GM12878 (cell line): ENCODE measurements around the gene MTAP. TPM values are rescaled to one million over a fixed set of nuclear protein-coding genes. Genes with fewer than 3 reads are reported as not detected.

Experiments used
- ATAC-seq: fragments of 200-7000 bp; cut with Tn5 transposase; 3 replicates; pipeline ENCODE4 v1.9.1; 2020; ENCODE audit warnings: mild to moderate bottlenecking, moderate library complexity
- BruUV-seq: library from RNA; stranded (reverse); fragments of 400-500 nt; replicated peaks from 2 replicates; lab custom pipeline; 2021; lab: Mats Ljungman, UMichigan
- CTCF ChIA-PET: fragments of 300-600 bp; sonication (Branson Sonifier 250); formaldehyde crosslinking; extraction: SDS; loops from one replicate; lab custom pipeline; 2021; ENCODE audit warnings: inconsistent platforms; lab: Yijun Ruan, JAX
- POLR2A ChIA-PET: fragments of 350-600 bp; formaldehyde crosslinking; extraction: SDS; loops from one replicate; lab custom pipeline; 2021; ENCODE audit warnings: inconsistent platforms; lab: Charles Lee
- RAD21 ChIA-PET: fragments of 300-600 bp; sonication (Branson Sonifier 250); formaldehyde crosslinking; loops from one replicate; lab custom pipeline; 2023; ENCODE audit warnings: antibody characterized with exemption; ENCODE audit not compliant: unreplicated experiment; lab: Charles Lee
- SMC1A ChIA-PET: fragments of 300-600 bp; sonication (Branson Sonifier 250); formaldehyde crosslinking; loops from one replicate; lab custom pipeline; 2023; ENCODE audit not compliant: unreplicated experiment, uncharacterized antibody; lab: Charles Lee
- DNase-seq: peaks from one replicate; pipeline ENCODE4 v3.0.0-alpha.2; 2011; ENCODE audit warnings: low read depth, low spot score
- FAIRE-seq: peaks from 3 replicates; lab custom pipeline; 2011; peaks lifted over from hg19 to GRCh38; lab: Jason Lieb, UNC
- H2AFZ ChIP-seq: 2 replicates; pipeline ENCODE4 v1.6.0; 2011; ENCODE audit warnings: low read depth, low read length, control low read depth; ENCODE audit not compliant: control insufficient read depth
- H3K27ac ChIP-seq: 2 replicates; pipeline ENCODE4 v1.5.1; 2011; ENCODE audit warnings: control low read depth; ENCODE audit not compliant: control insufficient read depth, insufficient read depth
- H3K27me3 ChIP-seq, 2 experiments: replicated peaks in 1 of 2; 2 replicates each; pipeline versions ENCODE4 v1.6.0 to v1.6.1; 2011; ENCODE audit warnings: low read length in 1 of 2; ENCODE audit not compliant: control insufficient read depth in 2 of 2, insufficient read depth in 2 of 2
- H3K36me3 ChIP-seq, 2 experiments: 2 replicates each; pipeline ENCODE4 v1.5.1; 2011; ENCODE audit warnings: low read length in 1 of 2; ENCODE audit not compliant: control insufficient read depth in 2 of 2, insufficient read depth in 2 of 2
- H3K4me1 ChIP-seq: 2 replicates; pipeline ENCODE4 v1.6.1; 2011; ENCODE audit warnings: mild to moderate bottlenecking, low read length, moderate library complexity, mixed read lengths; ENCODE audit not compliant: control insufficient read depth, insufficient read depth
- H3K4me2 ChIP-seq: 2 replicates; pipeline ENCODE4 v1.6.0; 2011; ENCODE audit warnings: control low read depth; ENCODE audit not compliant: control insufficient read depth, insufficient read depth
- H3K4me3 ChIP-seq: fragments of 200-600 bp; sonication (generic); 2 replicates; pipeline ENCODE4 v1.5.1; 2016
- H3K79me2 ChIP-seq: 2 replicates; pipeline ENCODE4 v1.6.0; 2011; ENCODE audit warnings: low read length; ENCODE audit not compliant: control insufficient read depth, insufficient read depth
- H3K9ac ChIP-seq: 2 replicates; pipeline ENCODE4 v1.8.0; 2011; ENCODE audit warnings: low read length, control low read depth, mixed read lengths; ENCODE audit not compliant: control insufficient read depth, insufficient read depth
- H3K9me3 ChIP-seq: replicated peaks from 3 replicates; pipeline ENCODE4 v1.5.1; 2011; ENCODE audit warnings: mild to moderate bottlenecking, low read length; ENCODE audit not compliant: control insufficient read depth, insufficient read depth
- H4K20me1 ChIP-seq: 2 replicates; pipeline ENCODE4 v1.6.0; 2011; ENCODE audit not compliant: control insufficient read depth, insufficient read depth
- BCL11A ChIP-seq: IDR thresholded peaks from 2 replicates; pipeline ENCODE4 v1.6.1; 2011; ENCODE audit warnings: low read depth, low read length
- CBFB ChIP-seq: IDR thresholded peaks from 2 replicates; pipeline ENCODE4 v1.6.1; 2016; ENCODE audit warnings: antibody characterized with exemption, low read depth
- FOXK2 ChIP-seq: fragments of 450-650 bp; IDR thresholded peaks from 2 replicates; pipeline ENCODE4 v1.6.1; 2017; ENCODE audit warnings: mild to moderate bottlenecking, moderate library complexity
- GABPA ChIP-seq: IDR thresholded peaks from 2 replicates; pipeline ENCODE4 v1.6.1; 2014; ENCODE audit warnings: antibody characterized with exemption, low read depth, mild to moderate bottlenecking, inconsistent platforms
- MTA2 ChIP-seq: fragments of 450-650 bp; IDR thresholded peaks from 2 replicates; pipeline ENCODE4 v1.6.1; 2016; ENCODE audit warnings: low read depth, mild to moderate bottlenecking, moderate library complexity
- MXI1 ChIP-seq: fragments of 150-350 bp; IDR thresholded peaks from 2 replicates; pipeline ENCODE4 v1.6.1; 2011; ENCODE audit warnings: low read depth, mild to moderate bottlenecking, inconsistent platforms, low read length, improper control_type of control experiment
- NFXL1 ChIP-seq: fragments of 450-650 bp; IDR thresholded peaks from 2 replicates; pipeline ENCODE4 v1.6.1; 2017; ENCODE audit warnings: antibody characterized with exemption, mild to moderate bottlenecking, borderline replicate concordance
- NR2F1 ChIP-seq: fragments of 450-650 bp; conservative IDR thresholded peaks from 2 replicates; pipeline ENCODE4 v1.6.1; 2017; ENCODE audit warnings: mild to moderate bottlenecking
- PRDM15 ChIP-seq: fragments of 450-650 bp; formaldehyde crosslinking; IDR thresholded peaks from 2 replicates; pipeline ENCODE4 v1.4.0; 2020; ENCODE audit warnings: mild to moderate bottlenecking, moderate library complexity
- RBBP5 ChIP-seq: fragments of 200-600 bp; sonication (generic); conservative IDR thresholded peaks from 2 replicates; pipeline ENCODE4 v1.6.1; 2016
- REST ChIP-seq: IDR thresholded peaks from 2 replicates; pipeline ENCODE4 v1.6.1; 2012; ENCODE audit warnings: mild to moderate bottlenecking, low read depth, low read length
- SMAD1 ChIP-seq: fragments of 450-650 bp; IDR thresholded peaks from 2 replicates; pipeline ENCODE4 v1.6.1; 2018; ENCODE audit warnings: mild to moderate bottlenecking, low read depth; ENCODE audit not compliant: partially characterized antibody
- SP1 ChIP-seq: IDR thresholded peaks from one replicate; pipeline ENCODE4 v1.6.1; 2011; ENCODE audit warnings: low read depth, low read length
- TCF7 ChIP-seq: IDR thresholded peaks from 2 replicates; pipeline ENCODE4 v1.6.1; 2014; ENCODE audit warnings: antibody characterized with exemption, borderline replicate concordance
- WRNIP1 ChIP-seq: IDR thresholded peaks from 2 replicates; pipeline ENCODE4 v1.6.1; 2011; ENCODE audit warnings: low read depth, low read length, improper control_type of control experiment, borderline replicate concordance
- WGBS: methylation state at CpG from one replicate; pipeline ENCODE4 v1.1.6; 2016; ENCODE audit warnings: low lambda C conversion rate; ENCODE audit not compliant: insufficient replicate concordance, insufficient coverage; ENCODE audit errors: missing lambda C conversion rate; 5-methylcytosine and 5-hydroxymethylcytosine counted together
- in situ Hi-C: fragments of 300-500 bp; cut with MboI; formaldehyde crosslinking; loops from 9 replicates; pipeline ENCODE4 v1.14.3; 2018; ENCODE audit warnings: mixed read lengths
- intact Hi-C: fragments of 100-400 bp; cut with micrococcal nuclease; formaldehyde crosslinking; loops from one replicate; pipeline ENCODE4 v1.14.2; 2022; ENCODE audit not compliant: unreplicated experiment
- polyA plus RNA-seq, 11 experiments: library from polyadenylated mRNA; depleted of rRNA in 4 of 11; unstranded in 6 of 11; stranded (reverse) in 5 of 11; fragments of >200 nt; fragmentation: Nextera tagmentation in 4 of 11; fragmentation: Illumina TruSeq in 1 of 11; extraction: Ambion mirVana in 4 of 11; extraction: Trizol in 1 of 11; gene quantifications; 1 replicate in 1 of 11; 2 replicates in 10 of 11; pipeline versions ENCODE4 v1.2.1 to v1.2.3, GENCODE V29; 2011 to 2016; ENCODE audit warnings: inconsistent platforms in 2 of 11, missing spikeins in 2 of 11, low read depth in 1 of 11
- total RNA-seq, 4 experiments: library from RNA; depleted of rRNA in 3 of 4; stranded (reverse); fragments of >200 nt in 3 of 4; fragmentation: Illumina TruSeq in 1 of 4; extraction: Trizol in 1 of 4; gene quantifications; 2 replicates each; pipeline versions ENCODE4 v1.2.1 to v1.2.3, GENCODE V29; 2013 to 2021

Gene MTAP
- total and polyA plus RNA-seq, 10 of the 15 experiments (the other 5 are each of a cell fraction or from before 2014, with no cell fraction given): 16.4 to 29.9 (median 22.6) TPM

- TF ChIP-seq CBFB (peak; percentile 83; the same call in 1 of the 2 replicates), RBBP5 (no peak), BCL11A (no peak)
Observed at GRCh38 chr9:21813575-21814473, 11.4 kb downstream of the MTAP start (continued).

- Histone ChIP-seq H3K4me2 (no peak overlapping the region), H2AFZ (no peak overlapping the region), H3K4me3 (no peak overlapping the region), H3K9ac (no peak overlapping the region), H3K36me3 (peaks cover 6 to 22% of the 10 kb centered on the region in 2 experiments), H3K4me1 (peaks cover 6% of the 10 kb centered on the region), H3K79me2 (peaks cover 3% of the 10 kb centered on the region), H4K20me1 (peaks cover 7% of the 10 kb centered on the region; the same call in 1 of the 2 replicates), H3K27me3 (no peaks in the 10 kb centered on the region), H3K9me3 (peaks cover 1% of the 10 kb centered on the region; the same call in 2 of the 3 replicates), H3K27ac (no peak overlapping the region)
- in situ Hi-C loops: loop anchor here (5.0 to 10.0 kb wide), 3 partner anchors 192 to 422 kb away; partner anchors contain the start of gene CDKN2B
- DNase-seq (no peak), ATAC-seq (no peak), FAIRE-seq (no peak)
- no TSS peak for BruUV-seq
- ChIA-PET SMC1A (interaction anchor here (1.1 to 3.7 kb wide), 6 partner anchors 16 to 302 kb away, joined by 3 to 56 read pairs (median 10); partner anchors contain the start of gene CDKN2B), CTCF (interaction anchor here (0.6 to 4.1 kb wide), 6 partner anchors 112 to 637 kb away, joined by 3 to 31 read pairs (median 6); partner anchors contain the start of gene CDKN2B), POLR2A (no interaction called here), RAD21 (interaction anchor here (1.3 to 3.7 kb wide), 2 partner anchors 193 to 637 kb away, joined by 4 to 18 read pairs; partner anchors contain the start of gene CDKN2B)
- intact Hi-C loops: no loop called here
- WGBS: 98% methylated on average over 3 of the region's 3 CpGs
- TF ChIP-seq SMAD1 (no peak), MTA2 (no peak), GABPA (no peak), CBFB (no peak), TCF7 (no peak), PRDM15 (CRISPR knock-in tag) (no peak), MXI1 (no peak), FOXK2 (no peak), SP1 (no peak), NFXL1 (no peak), REST (no peak), NR2F1 (peak; percentile 69), WRNIP1 (no peak)
Observed at GRCh38 chr9:21815643-21816042, 13.2 kb downstream of the MTAP start.
